Adrenal gland (tissue), 5 donors: ENCODE measurements around the gene BCL2A1.

Source experiments
- POLR2A ChIP-seq, 2 donors: fragments of 450-650 bp; IDR thresholded peaks; one replicate each; pipeline ENCODE4 v1.6.1; 2017; ENCODE audit warnings: antibody characterized with exemption in 2 of 2, mild to moderate bottlenecking in 2 of 2, moderate library complexity in 1 of 2
- TF ChIP-seq, protein P1 (sequence below), 6 experiments: fragments of 450-650 bp in 4 of 6; fragments of 200-600 bp in 2 of 6; sonication (generic) in 1 of 6; IDR thresholded peaks; 1 replicate in 5 of 6; 2 replicates in 1 of 6; pipeline versions ENCODE4 v1.5.1 to v1.8.0; 2016 to 2021; ENCODE audit warnings: antibody characterized with exemption in 6 of 6, mild to moderate bottlenecking in 2 of 6, moderate library complexity in 1 of 6
- donor health status: DM: no; HTN: no; CAD: no.

DNA sequence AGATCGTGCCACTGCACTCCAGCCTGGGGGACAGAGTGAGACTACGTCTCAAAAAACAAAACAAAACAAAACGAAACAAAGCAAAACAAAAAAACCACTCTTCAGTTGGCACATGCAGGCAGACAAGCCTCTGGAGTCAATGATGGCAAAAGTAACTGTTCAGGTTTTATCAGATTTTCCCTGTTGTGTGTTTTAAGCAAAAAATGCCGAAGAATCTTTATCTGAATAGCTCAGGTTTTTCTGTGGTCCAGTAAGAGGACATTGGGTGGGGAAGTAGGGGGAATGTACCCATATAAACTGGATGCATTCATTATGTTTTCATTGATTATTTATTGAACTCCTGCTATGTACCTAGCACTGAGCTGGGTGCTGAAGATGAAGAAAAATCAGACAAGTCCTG lies 20.8 kb upstream of the BCL2A1 start:
- TF ChIP-seq, protein P1, sequence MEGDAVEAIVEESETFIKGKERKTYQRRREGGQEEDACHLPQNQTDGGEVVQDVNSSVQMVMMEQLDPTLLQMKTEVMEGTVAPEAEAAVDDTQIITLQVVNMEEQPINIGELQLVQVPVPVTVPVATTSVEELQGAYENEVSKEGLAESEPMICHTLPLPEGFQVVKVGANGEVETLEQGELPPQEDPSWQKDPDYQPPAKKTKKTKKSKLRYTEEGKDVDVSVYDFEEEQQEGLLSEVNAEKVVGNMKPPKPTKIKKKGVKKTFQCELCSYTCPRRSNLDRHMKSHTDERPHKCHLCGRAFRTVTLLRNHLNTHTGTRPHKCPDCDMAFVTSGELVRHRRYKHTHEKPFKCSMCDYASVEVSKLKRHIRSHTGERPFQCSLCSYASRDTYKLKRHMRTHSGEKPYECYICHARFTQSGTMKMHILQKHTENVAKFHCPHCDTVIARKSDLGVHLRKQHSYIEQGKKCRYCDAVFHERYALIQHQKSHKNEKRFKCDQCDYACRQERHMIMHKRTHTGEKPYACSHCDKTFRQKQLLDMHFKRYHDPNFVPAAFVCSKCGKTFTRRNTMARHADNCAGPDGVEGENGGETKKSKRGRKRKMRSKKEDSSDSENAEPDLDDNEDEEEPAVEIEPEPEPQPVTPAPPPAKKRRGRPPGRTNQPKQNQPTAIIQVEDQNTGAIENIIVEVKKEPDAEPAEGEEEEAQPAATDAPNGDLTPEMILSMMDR (IDR thresholded peaks at IDR 0.05): no peak
- TF ChIP-seq POLR2A (IDR thresholded peaks at IDR 0.05): no peak
